SK-N-MC (cell line): ENCODE measurements around the gene IGF2BP3.

ENCODE experiments used
- EZH2 ChIP-seq: fragments of 200-600 bp; sonication (generic); IDR thresholded peaks from one replicate; pipeline ENCODE4 v1.6.1; 2017; ENCODE audit warnings: antibody characterized with exemption
- FOXP2 ChIP-seq: optimal IDR thresholded peaks from 2 replicates; pipeline ENCODE3; 2011; ENCODE audit warnings: mild to moderate bottlenecking, moderate library complexity; ENCODE audit not compliant: insufficient read depth; ENCODE audit errors: extremely low read length, control extremely low read depth
- POLR2AphosphoS5 ChIP-seq: IDR thresholded peaks from 2 replicates; pipeline ENCODE4 v1.6.1; 2012; ENCODE audit warnings: mild to moderate bottlenecking, low read depth, low read length, borderline replicate concordance

- no peak for TF ChIP-seq EZH2
- TF ChIP-seq POLR2AphosphoS5, result no peak
- TF ChIP-seq FOXP2, result no peak
These were observed 184.3 kb downstream of the IGF2BP3 start for GRCh38 chr7:23285657-23286646.
